GM19240 (cell line): ENCODE data around the gene LRRC23.
"Not testable (repeated sequence)": the region's sequence is repeated elsewhere in the genome, so short reads cannot be mapped to it uniquely, and the experiment has no call there.

ENCODE experiments used
- DNase-seq: peaks from one replicate; pipeline ENCODE4 v3.0.0; 2011; ENCODE audit warnings: low spot score; ENCODE audit not compliant: insufficient read length

The LRRC23 gene

GRCh38 chr12:6872073-6873048, 32.3 kb upstream of the LRRC23 start:
- peak; percentile 69 for DNase-seq

- DNase-seq = peak; percentile 90
Observed at GRCh38 chr12:6873094-6874014, 31.3 kb upstream of the LRRC23 start, which contains the start of gene SPSB2. Gene SPSB2, minus strand, starts transcription at chr12:6873303. Its CDS starts 402 bp downstream, at chr12:6872901.

GRCh38 chr12:6874015-6874368, 30.6 kb upstream of the LRRC23 start:
- not testable (repeated sequence) for DNase-seq

DNA sequence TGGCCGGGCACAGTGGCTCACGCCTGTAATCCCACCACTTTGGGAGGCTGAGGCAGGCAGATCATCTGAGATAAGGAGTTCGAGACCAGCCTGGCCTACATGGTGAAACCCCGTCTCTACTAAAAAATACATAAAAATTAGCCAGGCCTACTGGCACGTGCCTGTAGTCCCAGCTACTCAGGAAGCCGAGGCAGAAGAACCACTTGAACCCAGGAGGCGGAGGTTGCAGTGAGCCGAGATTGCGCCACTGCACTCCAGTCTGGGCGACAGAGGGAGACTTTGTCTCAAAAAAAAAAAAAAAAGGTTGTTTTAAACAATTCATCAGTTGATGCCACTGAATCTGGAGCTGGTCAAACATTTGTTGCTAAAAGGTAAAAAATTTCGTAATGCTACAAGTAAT, 24.8 kb upstream of the LRRC23 start:
- DNase-seq = not testable (repeated sequence)

GRCh38 chr12:6883252-6883651, 21.4 kb upstream of the LRRC23 start:
- no peak for DNase-seq

DNA sequence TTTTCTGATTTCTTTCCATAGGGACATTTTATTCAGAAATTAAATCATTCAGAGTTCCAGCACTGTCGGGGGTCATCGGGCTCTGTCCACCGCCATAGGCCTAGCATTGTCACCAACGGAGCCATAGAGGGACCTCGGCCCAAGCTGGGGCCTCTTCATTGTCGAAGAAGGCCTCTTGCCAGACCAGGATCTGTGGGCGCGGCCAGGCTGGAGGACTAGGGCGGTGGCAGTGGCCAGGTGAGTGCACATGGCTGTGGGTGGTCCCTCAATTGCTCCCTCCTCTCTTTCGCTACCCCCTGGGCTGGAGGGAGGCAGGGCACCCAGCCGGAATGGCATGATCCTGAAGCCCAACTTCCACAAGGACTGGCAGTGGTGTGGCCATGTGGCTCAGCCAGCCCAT, 20.9 kb upstream of the LRRC23 start:
- no peak for DNase-seq

- DNase-seq = no peak
Observed at GRCh38 chr12:6884539-6884938, 20.1 kb upstream of the LRRC23 start.

GRCh38 chr12:6886206-6886999, 18.2 kb upstream of the LRRC23 start:
- not testable (repeated sequence) for DNase-seq

DNA sequence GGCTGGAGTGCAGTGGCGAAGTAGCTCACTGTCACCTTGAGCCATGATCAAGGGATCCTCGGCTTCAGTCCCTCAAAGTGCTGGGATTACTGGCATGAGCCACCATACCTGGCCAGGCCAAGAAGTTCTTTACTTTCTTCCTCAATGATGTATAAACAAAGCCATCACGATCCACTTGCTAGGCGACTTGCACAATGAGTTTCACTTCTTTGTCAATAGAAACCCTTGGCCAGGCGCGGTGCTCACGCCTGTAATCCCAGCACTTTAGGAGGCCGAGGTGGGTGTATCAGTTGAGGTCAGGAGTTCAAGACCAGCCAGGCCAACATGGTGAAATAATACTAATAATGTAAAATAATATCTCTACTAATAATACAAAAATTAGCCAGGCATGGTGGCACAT, 17.2 kb upstream of the LRRC23 start:
- no peak for DNase-seq

DNA sequence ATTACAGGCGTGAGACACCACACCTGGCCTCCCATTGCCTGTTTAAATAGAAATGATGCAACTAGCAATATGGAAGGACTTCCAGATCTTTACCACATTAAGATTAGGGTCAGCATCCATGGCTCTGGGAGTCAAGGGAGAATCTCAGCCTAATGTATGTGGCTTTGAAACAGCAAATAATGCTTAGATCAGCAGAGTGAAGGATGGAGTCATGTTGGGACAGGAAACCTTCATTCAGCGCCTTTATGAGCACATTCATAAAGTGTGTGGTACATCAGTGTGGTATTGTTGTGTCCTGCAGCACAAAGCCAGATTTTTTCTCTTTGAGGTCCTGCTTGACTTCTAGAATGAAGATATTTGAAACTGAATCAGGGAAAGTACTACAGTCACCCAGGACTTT, 16.3 kb upstream of the LRRC23 start:
- no peak for DNase-seq

DNA sequence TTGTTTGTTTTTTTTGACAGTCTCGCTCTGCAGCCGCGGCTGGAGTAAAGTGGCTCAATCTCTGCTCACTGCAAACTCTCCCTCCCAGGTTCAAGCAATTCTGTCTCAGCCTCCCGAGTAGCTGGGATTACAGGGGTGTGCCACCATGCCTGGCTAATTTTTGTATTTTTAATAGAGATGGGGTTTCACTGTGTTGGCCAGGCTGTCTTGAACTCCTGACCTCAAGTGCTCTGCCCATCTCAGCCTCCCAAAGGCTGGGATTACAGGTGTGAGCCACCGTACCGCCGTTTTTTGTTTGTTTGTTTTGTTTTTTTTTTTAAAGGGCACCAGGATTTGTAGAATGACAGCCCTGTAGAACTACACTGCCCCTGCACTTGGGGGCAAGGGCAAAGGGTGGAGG, 15.8 kb upstream of the LRRC23 start:
- not testable (repeated sequence) for DNase-seq

- not testable (repeated sequence) for DNase-seq
Observed at GRCh38 chr12:6889775-6890573, 14.6 kb upstream of the LRRC23 start.

DNA sequence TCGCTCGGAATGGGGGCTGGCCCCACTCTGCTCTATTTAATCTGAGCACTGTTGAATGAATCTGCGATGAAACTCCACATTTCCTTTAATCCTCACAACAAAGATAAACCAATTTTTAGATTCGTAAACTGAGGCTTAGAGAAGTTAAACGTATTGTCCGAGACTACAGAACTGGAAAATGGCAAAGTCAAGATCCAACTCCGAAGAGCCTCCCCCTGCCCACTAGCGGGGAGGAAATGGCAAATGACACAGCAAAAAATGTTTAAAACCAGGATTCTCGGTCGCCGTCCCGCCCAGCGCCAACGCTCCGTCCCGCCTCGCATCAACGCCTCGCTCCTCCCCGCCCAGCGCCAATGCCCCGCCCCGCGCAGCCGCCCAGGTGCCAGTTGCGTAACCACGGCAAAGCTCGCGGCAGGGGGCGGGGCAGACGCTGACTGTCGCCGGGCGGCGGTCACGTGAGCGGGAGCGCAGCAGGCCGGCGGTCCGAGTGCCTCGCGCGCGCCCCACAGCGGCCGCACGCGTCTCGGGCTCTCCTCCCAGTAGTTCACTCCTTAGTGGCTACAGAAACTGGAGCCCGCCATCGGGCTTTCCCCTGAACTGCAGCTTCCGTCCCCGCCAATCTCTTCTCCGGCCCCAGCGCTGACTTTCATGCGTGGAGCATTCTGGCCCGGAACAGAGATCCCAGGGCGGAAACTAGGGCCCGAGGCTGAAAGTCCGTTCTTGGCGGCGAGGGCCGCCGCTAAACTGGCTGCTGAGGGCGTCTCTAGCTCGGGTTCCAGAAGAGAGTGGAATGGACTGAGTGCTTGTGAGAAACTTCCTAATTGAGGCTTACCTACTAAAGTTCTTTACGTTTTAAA, 13.6 kb upstream of the LRRC23 start:
- peak; percentile 96 for DNase-seq

GRCh38 chr12:6891646-6892001, 13.0 kb upstream of the LRRC23 start:
- DNase-seq = no peak

GRCh38 chr12:6892683-6893082, 11.9 kb upstream of the LRRC23 start:
- not testable (repeated sequence) for DNase-seq

GRCh38 chr12:6894321-6894720, 10.3 kb upstream of the LRRC23 start:
- DNase-seq = no peak

DNA sequence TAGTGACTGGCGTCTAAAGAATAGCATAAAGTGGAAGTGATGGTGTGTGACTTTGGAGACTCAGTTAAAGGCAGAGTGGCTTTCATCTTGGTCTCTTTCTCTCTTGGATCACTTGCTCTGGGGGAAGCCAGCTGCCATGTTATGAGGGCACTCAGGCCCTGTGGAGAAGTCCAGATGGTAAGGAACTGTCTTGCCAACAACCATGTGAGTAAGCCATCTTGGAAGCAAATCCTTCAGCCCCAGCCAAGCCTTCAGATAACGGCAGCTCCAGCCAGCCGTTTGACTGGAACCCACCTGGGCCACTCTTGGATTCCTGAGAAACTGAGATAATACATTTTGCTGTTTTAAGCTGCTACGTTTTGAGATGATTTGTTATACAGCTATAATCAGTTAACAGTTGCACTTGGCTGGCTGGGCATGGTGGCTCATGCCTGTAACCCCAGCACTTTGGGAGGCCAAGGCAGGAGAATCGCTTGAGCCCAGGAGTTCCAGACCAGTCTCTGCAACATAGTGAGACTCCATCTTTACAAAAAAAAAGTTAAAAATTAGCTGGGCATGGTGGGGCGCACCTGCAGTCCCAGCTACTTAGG, 7.7 kb upstream of the LRRC23 start:
- DNase-seq = no peak

DNA sequence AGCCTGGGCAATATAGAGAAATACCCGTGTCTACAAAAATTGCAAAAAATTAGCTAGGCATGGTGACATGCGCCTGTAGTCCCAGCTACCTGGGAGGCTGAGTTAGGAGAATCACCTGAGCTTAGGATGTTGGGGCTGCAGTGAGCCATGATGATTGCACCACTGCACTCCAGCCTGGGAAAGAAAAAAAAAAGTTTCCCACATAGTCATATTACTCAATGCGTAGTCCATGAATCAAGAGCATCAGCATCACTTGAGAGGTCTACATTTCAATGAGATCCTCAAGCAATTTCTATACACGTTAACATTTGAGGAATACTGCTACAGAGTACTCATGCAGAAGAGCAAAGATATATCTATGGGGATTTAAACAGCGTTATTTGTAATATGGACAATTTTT, 5.2 kb upstream of the LRRC23 start:
- DNase-seq = no peak
